SK-N-SH (cell line): ENCODE results near the gene HUS1. TPM values are rescaled to one million over a fixed set of nuclear protein-coding genes. Genes with fewer than 3 reads are reported as not detected.

Source experiments
- CTCF ChIA-PET: fragments of 300-600, 350-600 bp; formaldehyde crosslinking; extraction: SDS; loops from one replicate; lab custom pipeline; 2021; lab: Yijun Ruan, JAX
- POLR2A ChIA-PET: fragments of 350-600 bp; sonication (Branson Sonifier 250); formaldehyde crosslinking; extraction: SDS; loops from one replicate; lab custom pipeline; 2020; ENCODE audit warnings: antibody characterized with exemption, inconsistent platforms; lab: Yijun Ruan, JAX
- DNase-seq: peaks from one replicate; pipeline ENCODE4 v3.0.0; 2012
- H2AFZ ChIP-seq: fragments of 200-600 bp; sonication (generic); 2 replicates; pipeline ENCODE4 v1.8.1; 2016; ENCODE audit warnings: antibody characterized with exemption, mild to moderate bottlenecking, low read depth
- H3F3A ChIP-seq: fragments of 200-600 bp; sonication (generic); replicated peaks from 2 replicates; pipeline ENCODE3; 2016; ENCODE audit warnings: antibody characterized with exemption, mild to moderate bottlenecking; ENCODE audit not compliant: insufficient read depth
- H3K27ac ChIP-seq, 2 experiments: fragments of 200-500 bp in 1 of 2; fragments of 200-600 bp in 1 of 2; sonication (Bioruptor generic) in 1 of 2; sonication (generic), shearing (Covaris generic) in 1 of 2; 2 replicates each; pipeline versions ENCODE4 v1.5.1 to v1.6.1; 2014 to 2016; ENCODE audit warnings: low read depth in 2 of 2, inconsistent platforms in 1 of 2, low read length in 1 of 2, mild to moderate bottlenecking in 1 of 2, mixed read lengths in 1 of 2
- H3K27me3 ChIP-seq: fragments of 200-600 bp; sonication (generic), shearing (Covaris generic); 2 replicates; pipeline ENCODE4 v1.6.1; 2016; ENCODE audit warnings: mixed run types; ENCODE audit not compliant: insufficient read depth
- H3K36me3 ChIP-seq, 2 experiments: fragments of 200-500 bp in 1 of 2; fragments of 200-600 bp in 1 of 2; sonication (Bioruptor generic) in 1 of 2; sonication (generic) in 1 of 2; replicated peaks in 1 of 2; 2 replicates each; pipeline versions ENCODE3 to v1.5.1; 2014 to 2016; ENCODE audit warnings: low read length in 1 of 2, mild to moderate bottlenecking in 1 of 2; ENCODE audit not compliant: insufficient read depth in 2 of 2, control insufficient read depth in 1 of 2
- H3K4me1 ChIP-seq, 2 experiments: fragments of 200-500 bp in 1 of 2; fragments of 200-600 bp in 1 of 2; sonication (Bioruptor generic) in 1 of 2; sonication (generic), shearing (Covaris generic) in 1 of 2; 2 replicates each; pipeline versions ENCODE4 v1.5.1 to v1.6.1; 2014 to 2016; ENCODE audit warnings: low read depth in 1 of 2, low read length in 1 of 2, mixed run types in 1 of 2; ENCODE audit not compliant: insufficient read depth in 2 of 2, control insufficient read depth in 1 of 2
- H3K4me2 ChIP-seq: fragments of 200-600 bp; sonication (generic), shearing (Covaris generic); 2 replicates; pipeline ENCODE4 v1.6.1; 2017; ENCODE audit warnings: mixed run types
- H3K4me3 ChIP-seq, 2 experiments: fragments of 200-500 bp in 1 of 2; fragments of 200-600 bp in 1 of 2; sonication (Bioruptor generic) in 1 of 2; sonication (generic), shearing (Covaris generic) in 1 of 2; 2 replicates each; pipeline versions ENCODE4 v1.5.1 to v1.8.1; 2014 to 2016; ENCODE audit warnings: low read depth in 2 of 2, inconsistent platforms in 1 of 2, low read length in 1 of 2, mild to moderate bottlenecking in 1 of 2, mixed read lengths in 1 of 2, moderate library complexity in 1 of 2
- H3K79me2 ChIP-seq: fragments of 200-600 bp; sonication (generic); 2 replicates; pipeline ENCODE4 v1.8.1; 2017; ENCODE audit warnings: mild to moderate bottlenecking; ENCODE audit not compliant: insufficient read depth
- H3K9ac ChIP-seq: fragments of 200-600 bp; sonication (generic); 2 replicates; pipeline ENCODE4 v1.6.1; 2017; ENCODE audit warnings: mixed run types
- H3K9me2 ChIP-seq: fragments of 200-600 bp; sonication (generic); 2 replicates; pipeline ENCODE4 v1.6.1; 2017; ENCODE audit warnings: mixed run types
- H3K9me3 ChIP-seq: fragments of 200-600 bp; sonication (generic); 2 replicates; pipeline ENCODE4 v1.6.1; 2017; ENCODE audit warnings: mixed run types, mild to moderate bottlenecking, moderate library complexity
- H4K20me1 ChIP-seq: fragments of 200-600 bp; sonication (generic); 2 replicates; pipeline ENCODE4 v1.6.1; 2017; ENCODE audit warnings: mild to moderate bottlenecking, mixed run types; ENCODE audit not compliant: insufficient read depth
- CHD2 ChIP-seq: fragments of 150-350 bp; IDR thresholded peaks from 2 replicates; pipeline ENCODE4 v1.6.1; 2018; ENCODE audit warnings: low read length; ENCODE audit not compliant: partially characterized antibody
- CTCF ChIP-seq: fragments of 200-600 bp; sonication (generic); IDR thresholded peaks from 2 replicates; pipeline ENCODE4 v1.6.1; 2017; ENCODE audit warnings: antibody characterized with exemption, mild to moderate bottlenecking, moderate library complexity
- EZH2phosphoT487 ChIP-seq: fragments of 200-600 bp; sonication (generic); IDR thresholded peaks from 2 replicates; pipeline ENCODE4 v1.6.1; 2017; ENCODE audit warnings: low read depth, mixed run types, mild to moderate bottlenecking, antibody characterized with exemption, moderate library complexity, borderline replicate concordance
- FOXM1 ChIP-seq: IDR thresholded peaks from 2 replicates; pipeline ENCODE4 v1.4.0; 2012; ENCODE audit warnings: low read depth, mild to moderate bottlenecking
- GABPA ChIP-seq: IDR thresholded peaks from 2 replicates; pipeline ENCODE4 v1.4.0; 2012; ENCODE audit warnings: low read depth, mild to moderate bottlenecking
- IRF3 ChIP-seq: fragments of 150-350 bp; IDR thresholded peaks from 2 replicates; pipeline ENCODE4 v1.6.1; 2016; ENCODE audit warnings: mild to moderate bottlenecking, low read depth, low read length
- JUND ChIP-seq: IDR thresholded peaks from 2 replicates; pipeline ENCODE4 v1.4.0; 2012
- MEF2A ChIP-seq: IDR thresholded peaks from 2 replicates; pipeline ENCODE4 v1.4.0; 2012; ENCODE audit warnings: low read depth, borderline replicate concordance
- MXI1 ChIP-seq: IDR thresholded peaks from 2 replicates; pipeline ENCODE4 v1.6.1; 2012; ENCODE audit warnings: mild to moderate bottlenecking, low read depth, low read length, improper control_type of control experiment
- NFIC ChIP-seq: IDR thresholded peaks from 2 replicates; pipeline ENCODE4 v1.4.0; 2012; ENCODE audit warnings: borderline replicate concordance
- PBX3 ChIP-seq: IDR thresholded peaks from 2 replicates; pipeline ENCODE4; 2012
- RAD21 ChIP-seq: IDR thresholded peaks from 2 replicates; pipeline ENCODE4 v1.6.1; 2012; ENCODE audit warnings: mild to moderate bottlenecking, low read length
- RCOR1 ChIP-seq: fragments of 150-350 bp; IDR thresholded peaks from 2 replicates; pipeline ENCODE4 v1.6.1; 2017; ENCODE audit warnings: antibody characterized with exemption, low read length
- RFX5 ChIP-seq: IDR thresholded peaks from 2 replicates; pipeline ENCODE4 v1.6.1; 2012; ENCODE audit warnings: mild to moderate bottlenecking, improper control_type of control experiment, low read length
- TAF1 ChIP-seq: IDR thresholded peaks from 2 replicates; pipeline ENCODE4 v1.6.1; 2012; ENCODE audit warnings: low read depth, mild to moderate bottlenecking, low read length, moderate library complexity, borderline replicate concordance
- USF1 ChIP-seq: IDR thresholded peaks from 2 replicates; pipeline ENCODE4 v1.4.0; 2012; ENCODE audit warnings: low read depth, borderline replicate concordance
- USF2 ChIP-seq: fragments of 150-350 bp; IDR thresholded peaks from 2 replicates; pipeline ENCODE4 v1.6.1; 2017; ENCODE audit warnings: antibody characterized with exemption, low read length, low read depth, borderline replicate concordance
- ZBTB33 ChIP-seq: IDR thresholded peaks from 2 replicates; pipeline ENCODE4 v1.4.0; 2012; ENCODE audit warnings: low read depth, borderline replicate concordance
- WGBS: methylation state at CpG from one replicate; pipeline ENCODE4 v1.1.6; 2017; ENCODE audit warnings: low lambda C conversion rate; 5-methylcytosine and 5-hydroxymethylcytosine counted together
- polyA plus RNA-seq, 3 experiments: library from polyadenylated mRNA; depleted of rRNA; stranded (reverse); fragments of >200 nt; gene quantifications; 2 replicates each; pipeline ENCODE4 v1.2.3, GENCODE V29; 2012

The HUS1 gene
- polyA plus RNA-seq, 1 of the 3 experiments (the other 2 are of a cell fraction) = 17.8 TPM

GRCh38 chr7:47965456-47965855 lies 14.0 kb downstream of the HUS1 start:
- 97% methylated on average over 5 of the region's 5 CpGs for WGBS
- no peak overlapping the region for H3K9ac ChIP-seq
- H2AFZ ChIP-seq = no peak overlapping the region
- no peaks in the 10 kb centered on the region for H3K9me3 ChIP-seq
- POLR2A ChIA-PET = no interaction called here
- H3K36me3 ChIP-seq = peaks cover 71 to 75% of the 10 kb centered on the region in 2 experiments
- no peaks in the 10 kb centered on the region for H3K27me3 ChIP-seq
- no peaks in the 10 kb centered on the region for H3K9me2 ChIP-seq
- no peak overlapping the region for H3K4me3 ChIP-seq
- no peak for TF ChIP-seq PBX3
- no peak for TF ChIP-seq GABPA
- no peak for TF ChIP-seq NFIC
- TF ChIP-seq ZBTB33 = no peak
- TF ChIP-seq JUND = no peak
- no peak for TF ChIP-seq MXI1
- TF ChIP-seq RFX5 = no peak
- TF ChIP-seq FOXM1 = no peak
- no peak for TF ChIP-seq EZH2phosphoT487
- TF ChIP-seq, all 33 proteins: peak for 0
- H3K27ac ChIP-seq = no peak overlapping the region
- peaks cover 5% of the 10 kb centered on the region for H3F3A ChIP-seq
- DNase-seq = no peak
- no peak overlapping the region for H3K4me2 ChIP-seq
- H4K20me1 ChIP-seq = no peaks in the 10 kb centered on the region
- H3K79me2 ChIP-seq = no peaks in the 10 kb centered on the region
- CTCF ChIA-PET = interaction anchor here (2.9 to 10.9 kb wide), 3 partner anchors 16 to 700 kb away, joined by 11 to 221 read pairs (median 63); partner anchors contain the start of gene PKD1L1
- peaks cover 0 to 2% of the 10 kb centered on the region in 2 experiments; a peak in 2 of 4 replicates for H3K4me1 ChIP-seq

- Histone ChIP-seq H3K4me3 (no peak overlapping the region), H3K9me2 (no peaks in the 10 kb centered on the region), H3K27me3 (no peaks in the 10 kb centered on the region), H3K9ac (no peak overlapping the region), H3K9me3 (no peaks in the 10 kb centered on the region), H4K20me1 (no peaks in the 10 kb centered on the region), H3F3A (peaks cover 3% of the 10 kb centered on the region), H3K4me1 (no peaks in the 10 kb centered on the region), H3K79me2 (peaks cover 4% of the 10 kb centered on the region; the same call in 1 of the 2 replicates), H3K27ac (no peak overlapping the region), H3K4me2 (no peak overlapping the region), H2AFZ (no peak overlapping the region), H3K36me3 (peaks cover 53 to 70% of the 10 kb centered on the region in 2 experiments)
- TF ChIP-seq USF1 (no peak), NFIC (no peak), FOXM1 (no peak), TAF1 (no peak), CTCF (no peak), RAD21 (no peak), IRF3 (no peak), MXI1 (no peak), USF2 (no peak), MEF2A (no peak), JUND (no peak), CHD2 (no peak), RCOR1 (no peak)
- WGBS = 100% methylated on average over 3 of the region's 3 CpGs
- ChIA-PET CTCF (interaction anchor here (0.8 to 10.9 kb wide), 4 partner anchors 13 to 697 kb away, joined by 3 to 221 read pairs (median 33); partner anchors contain the start of gene PKD1L1), POLR2A (no interaction called here)
- no peak for DNase-seq
Measured at GRCh38 chr7:47962262-47962661, 17.2 kb downstream of the HUS1 start.
